Endodermal cell (in vitro differentiated cells): ENCODE results near the gene SNX13. TPM values are rescaled to one million over a fixed set of nuclear protein-coding genes. Genes with fewer than 3 reads are reported as not detected.

Source experiments
- DNase-seq: peaks from one replicate; pipeline ENCODE4 v3.0.0-alpha.2; 2017
- H3K27ac ChIP-seq: 2 replicates; pipeline ENCODE4 v1.5.1; 2013; ENCODE audit warnings: mild to moderate bottlenecking, low read depth, low read length, moderate library complexity
- H3K27me3 ChIP-seq: 2 replicates; pipeline ENCODE4 v1.6.1; 2013; ENCODE audit warnings: mild to moderate bottlenecking, low read length, moderate library complexity; ENCODE audit not compliant: insufficient read depth, control insufficient read depth, poor library complexity, severe bottlenecking
- H3K36me3 ChIP-seq: 2 replicates; pipeline ENCODE4 v1.7.0; 2013; ENCODE audit warnings: mild to moderate bottlenecking, low read length, moderate library complexity; ENCODE audit not compliant: control insufficient read depth, insufficient read depth
- H3K4me1 ChIP-seq: one replicate; pipeline ENCODE4 v1.7.0; 2013; ENCODE audit warnings: low read length; ENCODE audit not compliant: control insufficient read depth, insufficient read depth
- H3K4me3 ChIP-seq: 2 replicates; pipeline ENCODE4 v1.5.1; 2013; ENCODE audit warnings: mild to moderate bottlenecking, low read length, moderate library complexity
- H3K9ac ChIP-seq: 2 replicates; pipeline ENCODE4 v1.6.1; 2013; ENCODE audit warnings: mild to moderate bottlenecking, low read length, moderate library complexity; ENCODE audit not compliant: poor library complexity, severe bottlenecking; ENCODE audit errors: extremely low read depth
- H3K9me3 ChIP-seq: 2 replicates; pipeline ENCODE4 v1.6.1; 2013; ENCODE audit warnings: mild to moderate bottlenecking, low read length, moderate library complexity; ENCODE audit not compliant: control insufficient read depth
- H3K27ac Mint-ChIP-seq: 2 replicates; pipeline ENCODE4 v1.8.0; 2020; ENCODE audit warnings: mixed read lengths
- H3K27me3 Mint-ChIP-seq: 2 replicates; pipeline ENCODE4 v1.8.0; 2021; ENCODE audit warnings: mild to moderate bottlenecking, mixed read lengths; ENCODE audit not compliant: insufficient read depth
- H3K36me3 Mint-ChIP-seq: 2 replicates; pipeline ENCODE4 v1.8.0; 2020; ENCODE audit warnings: low read depth, mixed read lengths
- H3K4me1 Mint-ChIP-seq: 2 replicates; pipeline ENCODE4 v1.8.0; 2020; ENCODE audit warnings: mixed read lengths
- H3K4me3 Mint-ChIP-seq: 2 replicates; pipeline ENCODE4 v1.8.0; 2020; ENCODE audit warnings: mild to moderate bottlenecking, moderate library complexity, mixed read lengths
- H3K9me3 Mint-ChIP-seq: 2 replicates; pipeline ENCODE4 v1.8.0; 2020; ENCODE audit warnings: mild to moderate bottlenecking, mixed read lengths
- WGBS, 2 experiments: methylation state at CpG; one replicate each; pipeline versions ENCODE4 v1.1.5 to v1.1.7; 2013; ENCODE audit warnings: missing lambda C conversion rate in 2 of 2, mixed read lengths in 1 of 2; ENCODE audit not compliant: insufficient coverage in 1 of 2, insufficient read length in 1 of 2; 5-methylcytosine and 5-hydroxymethylcytosine counted together
- total RNA-seq, 2 donors: library from RNA; stranded (reverse); fragmentation: NEBNext Ultra II Directional in 1 of 2; extraction: Animal tissue kit (Norgen Biotek cat#: 25700) in 1 of 2; gene quantifications; 2 replicates in 1 of 2; 3 replicates in 1 of 2; pipeline ENCODE4 v1.2.1, GENCODE V29; 2021
- TF ChIP-seq, protein P1 (sequence below): fragments of 200-600 bp; sonication (generic); conservative IDR thresholded peaks from 2 replicates; pipeline ENCODE4 v1.5.0; 2021; ENCODE audit warnings: antibody characterized with exemption, mild to moderate bottlenecking

The SNX13 gene
- total RNA-seq, 2 donors from 2014 or later = 32.8 to 38.8 TPM

DNA sequence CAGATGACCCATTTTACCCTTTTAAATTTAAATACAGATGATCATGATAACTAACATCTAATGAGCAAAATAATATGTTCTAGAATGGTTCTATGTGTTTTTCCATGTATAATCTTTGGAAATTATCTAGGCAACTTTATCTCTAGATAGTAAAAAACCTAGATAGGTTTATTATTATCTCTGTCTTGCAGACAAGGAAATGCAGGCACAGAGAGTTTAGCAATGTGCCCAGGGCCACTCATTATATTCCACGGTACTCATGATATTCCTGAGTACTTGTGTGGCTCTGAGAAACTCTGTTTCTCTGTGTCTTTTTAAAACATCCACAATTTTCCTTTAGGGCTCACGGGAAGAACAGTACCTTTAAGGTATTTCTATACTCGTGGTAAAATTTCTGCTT lies 26.4 kb upstream of the SNX13 start:
- H3K9me3 Mint-ChIP-seq = peaks cover 6% of the 10 kb centered on the region
- Histone ChIP-seq H3K9ac (no peak overlapping the region), H3K4me1 (no peaks in the 10 kb centered on the region), H3K27me3 (no peaks in the 10 kb centered on the region), H3K4me3 (no peak overlapping the region), H3K9me3 (no peaks in the 10 kb centered on the region), H3K36me3 (no peaks in the 10 kb centered on the region), H3K27ac (no peak overlapping the region)
- WGBS, 2 experiments = 91 to 100% methylated on average over 3 of the region's 3 CpGs
- DNase-seq = no peak
- H3K27ac Mint-ChIP-seq = no peak overlapping the region
- no peak overlapping the region for H3K4me3 Mint-ChIP-seq
- H3K27me3 Mint-ChIP-seq = no peaks in the 10 kb centered on the region
- no peaks in the 10 kb centered on the region for H3K36me3 Mint-ChIP-seq
- H3K4me1 Mint-ChIP-seq = peaks cover 9% of the 10 kb centered on the region
- TF ChIP-seq, protein P1, sequence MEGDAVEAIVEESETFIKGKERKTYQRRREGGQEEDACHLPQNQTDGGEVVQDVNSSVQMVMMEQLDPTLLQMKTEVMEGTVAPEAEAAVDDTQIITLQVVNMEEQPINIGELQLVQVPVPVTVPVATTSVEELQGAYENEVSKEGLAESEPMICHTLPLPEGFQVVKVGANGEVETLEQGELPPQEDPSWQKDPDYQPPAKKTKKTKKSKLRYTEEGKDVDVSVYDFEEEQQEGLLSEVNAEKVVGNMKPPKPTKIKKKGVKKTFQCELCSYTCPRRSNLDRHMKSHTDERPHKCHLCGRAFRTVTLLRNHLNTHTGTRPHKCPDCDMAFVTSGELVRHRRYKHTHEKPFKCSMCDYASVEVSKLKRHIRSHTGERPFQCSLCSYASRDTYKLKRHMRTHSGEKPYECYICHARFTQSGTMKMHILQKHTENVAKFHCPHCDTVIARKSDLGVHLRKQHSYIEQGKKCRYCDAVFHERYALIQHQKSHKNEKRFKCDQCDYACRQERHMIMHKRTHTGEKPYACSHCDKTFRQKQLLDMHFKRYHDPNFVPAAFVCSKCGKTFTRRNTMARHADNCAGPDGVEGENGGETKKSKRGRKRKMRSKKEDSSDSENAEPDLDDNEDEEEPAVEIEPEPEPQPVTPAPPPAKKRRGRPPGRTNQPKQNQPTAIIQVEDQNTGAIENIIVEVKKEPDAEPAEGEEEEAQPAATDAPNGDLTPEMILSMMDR = no peak

DNA sequence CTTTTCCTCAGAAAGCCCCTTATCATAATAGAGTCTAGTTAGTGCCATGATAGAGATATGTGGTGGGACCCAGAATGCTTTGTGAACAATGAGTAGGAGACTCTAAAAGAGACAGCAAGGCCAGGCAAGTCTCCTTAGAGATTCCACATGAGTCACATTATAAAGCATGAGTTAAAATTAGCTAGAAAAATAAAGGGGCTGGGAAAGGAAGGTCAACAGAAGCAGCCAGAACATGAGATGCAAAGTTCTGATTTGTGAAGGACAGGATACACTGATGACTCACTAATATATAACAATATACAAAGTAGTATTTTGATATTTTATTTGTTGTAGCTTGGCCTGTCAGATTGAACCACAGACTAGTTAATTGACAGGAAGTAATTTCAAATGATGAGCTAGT lies 25.3 kb upstream of the SNX13 start:
- Histone ChIP-seq H3K9ac (no peak overlapping the region), H3K36me3 (no peaks in the 10 kb centered on the region), H3K27me3 (no peaks in the 10 kb centered on the region), H3K4me1 (no peaks in the 10 kb centered on the region), H3K27ac (no peak overlapping the region), H3K4me3 (no peak overlapping the region), H3K9me3 (no peaks in the 10 kb centered on the region)
- H3K4me1 Mint-ChIP-seq = peaks cover 9% of the 10 kb centered on the region
- peaks cover 6% of the 10 kb centered on the region for H3K9me3 Mint-ChIP-seq
- TF ChIP-seq, protein P1 = no peak
- H3K27me3 Mint-ChIP-seq = no peaks in the 10 kb centered on the region
- H3K36me3 Mint-ChIP-seq = no peaks in the 10 kb centered on the region
- no peak overlapping the region for H3K27ac Mint-ChIP-seq
- no peak for DNase-seq
- H3K4me3 Mint-ChIP-seq = no peak overlapping the region

DNA sequence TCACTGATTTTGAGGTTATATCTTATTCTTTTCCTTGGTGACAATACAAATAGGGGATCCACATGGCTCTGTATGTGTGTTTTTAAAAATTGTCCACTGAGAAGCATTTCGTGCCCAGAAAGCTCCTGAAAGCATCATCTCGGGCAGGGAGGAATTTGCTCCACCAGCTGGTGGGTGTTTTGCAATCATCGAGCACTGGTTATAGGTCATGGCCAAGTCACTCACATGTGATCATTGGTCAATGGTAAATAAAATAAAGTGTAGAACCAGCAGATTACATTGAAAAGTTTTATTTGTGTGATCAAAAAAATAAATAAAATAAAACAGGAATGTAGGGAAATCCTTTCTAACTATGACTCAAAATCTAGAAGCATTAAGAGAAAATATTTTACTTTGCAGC lies 23.0 kb upstream of the SNX13 start:
- H3K27me3 Mint-ChIP-seq = no peaks in the 10 kb centered on the region
- Histone ChIP-seq H3K9me3 (no peaks in the 10 kb centered on the region), H3K27ac (no peak overlapping the region), H3K9ac (no peak overlapping the region), H3K4me1 (no peaks in the 10 kb centered on the region), H3K36me3 (no peaks in the 10 kb centered on the region), H3K4me3 (no peak overlapping the region), H3K27me3 (no peaks in the 10 kb centered on the region)
- H3K9me3 Mint-ChIP-seq = peaks cover 6% of the 10 kb centered on the region
- DNase-seq = no peak
- peaks cover 3% of the 10 kb centered on the region for H3K4me1 Mint-ChIP-seq
- H3K4me3 Mint-ChIP-seq = no peak overlapping the region
- no peaks in the 10 kb centered on the region for H3K36me3 Mint-ChIP-seq
- 77 to 86% methylated on average over 2 to 3 of the region's 3 CpGs for WGBS, 2 experiments
- TF ChIP-seq, protein P1 = no peak
- H3K27ac Mint-ChIP-seq = no peak overlapping the region
